HG03159 (cell line): Measurements from ENCODE around the gene MERTK.
"Not testable (repeated sequence)": the region's sequence is repeated elsewhere in the genome, so short reads cannot be mapped to it uniquely, and the experiment has no call there.

Experiments
- ATAC-seq: cut with Tn5 transposase; IDR thresholded peaks from one replicate; pipeline ENCODE4 v1.9.1; 2021; ENCODE audit warnings: mild to moderate bottlenecking, moderate library complexity; ENCODE audit not compliant: unreplicated experiment

MERTK gene

DNA sequence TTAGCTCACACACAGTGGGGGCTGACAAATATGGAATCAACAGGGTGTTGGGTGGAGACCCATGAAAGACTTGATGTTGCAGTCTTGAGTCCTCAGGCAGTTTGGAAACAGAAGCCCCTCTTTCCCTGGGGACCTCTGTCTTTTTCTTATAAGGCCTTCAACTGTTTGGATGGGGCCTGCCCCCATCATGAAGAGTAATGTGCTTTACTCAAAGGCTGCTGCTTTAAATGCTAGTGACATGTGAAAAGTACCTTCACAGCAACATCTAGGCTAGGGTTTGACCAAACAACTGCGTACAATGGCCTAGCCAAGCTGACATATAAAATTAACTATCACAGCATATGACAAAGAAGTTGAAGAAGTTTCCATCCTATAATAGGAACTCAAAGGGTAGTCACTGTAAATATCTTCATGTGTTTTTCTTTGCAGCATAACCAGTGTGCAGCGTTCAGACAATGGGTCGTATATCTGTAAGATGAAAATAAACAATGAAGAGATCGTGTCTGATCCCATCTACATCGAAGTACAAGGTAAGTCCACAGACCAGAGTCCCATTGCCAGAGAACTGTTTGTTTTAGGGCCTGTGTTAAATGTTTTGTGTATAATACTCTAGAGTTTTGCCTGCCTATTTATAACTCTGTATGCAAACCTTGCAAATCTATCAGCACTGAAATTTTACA is 46.3 kb downstream of the MERTK start:
- no peak for ATAC-seq

DNA sequence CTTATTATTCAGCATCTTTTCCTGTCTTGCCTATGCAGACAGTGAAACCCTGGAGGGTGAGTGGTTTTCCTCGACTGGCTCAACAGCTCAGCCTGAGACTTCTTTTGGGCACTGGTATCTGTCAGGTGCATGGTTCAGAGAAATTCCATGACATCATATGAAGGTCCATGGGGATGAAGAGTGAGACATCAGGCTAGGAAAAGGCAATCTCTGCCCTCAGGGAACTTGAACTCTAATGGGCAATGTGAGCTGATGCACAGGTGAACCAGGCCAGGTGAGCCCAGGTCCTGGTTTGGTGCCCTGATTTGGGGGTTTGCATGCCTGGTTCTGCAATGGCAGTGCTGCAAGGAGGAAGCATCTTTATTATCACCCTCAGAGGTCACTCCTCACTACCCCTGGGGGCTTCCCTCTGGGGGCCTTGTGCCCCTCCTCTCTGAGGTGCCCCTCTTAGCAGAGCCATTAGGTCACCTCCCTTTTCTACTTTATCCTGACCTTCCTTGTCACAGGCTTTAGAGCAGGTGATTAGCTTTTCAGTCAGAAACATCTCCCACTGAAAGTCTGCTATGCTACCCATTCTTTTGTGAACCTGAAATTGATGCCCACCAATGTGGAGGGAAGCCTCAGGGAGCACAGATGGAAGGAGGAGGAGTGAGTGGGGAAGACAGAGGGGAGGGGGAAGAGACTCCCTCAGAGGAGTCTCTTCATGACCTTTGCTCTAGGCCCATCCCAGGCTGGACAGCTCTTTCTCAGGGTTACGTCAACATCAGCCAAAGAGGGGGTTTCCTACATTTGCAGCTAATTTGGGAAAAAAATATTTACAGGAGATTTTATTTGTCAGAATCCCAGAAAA is 47.3 kb downstream of the MERTK start:
- ATAC-seq = no peak

DNA sequence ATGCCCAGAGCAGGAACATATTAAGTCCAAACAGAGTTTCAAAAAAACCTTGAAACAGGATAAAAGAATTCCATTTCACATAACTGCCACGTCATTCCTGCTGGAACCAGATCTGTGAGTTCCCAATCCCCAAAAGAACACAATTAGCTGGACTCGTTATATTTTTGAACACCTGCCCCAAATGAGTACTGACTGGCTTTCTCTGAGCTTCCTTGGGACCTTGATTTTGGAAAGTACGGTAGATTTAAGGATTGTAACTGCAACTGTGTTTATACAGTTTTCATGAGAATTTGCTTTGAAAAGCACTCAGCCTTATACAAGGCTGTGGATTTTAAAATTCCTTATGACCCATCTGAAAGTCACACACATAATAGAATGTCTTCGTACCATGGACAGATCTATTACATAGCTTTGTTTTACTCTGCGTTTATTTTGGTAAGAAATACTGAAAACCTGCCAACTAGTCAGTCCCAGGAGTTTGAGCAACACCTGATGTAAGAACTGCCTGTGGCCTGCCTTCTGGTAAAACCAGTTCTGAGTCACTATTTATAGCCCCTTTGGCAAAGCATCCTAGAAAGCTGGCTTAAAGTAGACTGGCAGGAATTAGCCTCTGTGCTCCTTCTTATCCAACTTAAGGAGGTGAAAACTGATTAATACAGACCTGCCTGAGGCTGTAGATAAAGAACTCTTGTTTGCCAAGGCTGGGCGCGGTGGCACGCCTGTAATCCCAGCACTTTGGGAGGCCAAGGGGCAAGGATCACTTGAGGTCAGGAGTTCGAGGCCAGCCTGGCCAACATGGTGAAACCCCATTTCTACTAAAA is 48.1 kb downstream of the MERTK start:
- no peak for ATAC-seq

DNA sequence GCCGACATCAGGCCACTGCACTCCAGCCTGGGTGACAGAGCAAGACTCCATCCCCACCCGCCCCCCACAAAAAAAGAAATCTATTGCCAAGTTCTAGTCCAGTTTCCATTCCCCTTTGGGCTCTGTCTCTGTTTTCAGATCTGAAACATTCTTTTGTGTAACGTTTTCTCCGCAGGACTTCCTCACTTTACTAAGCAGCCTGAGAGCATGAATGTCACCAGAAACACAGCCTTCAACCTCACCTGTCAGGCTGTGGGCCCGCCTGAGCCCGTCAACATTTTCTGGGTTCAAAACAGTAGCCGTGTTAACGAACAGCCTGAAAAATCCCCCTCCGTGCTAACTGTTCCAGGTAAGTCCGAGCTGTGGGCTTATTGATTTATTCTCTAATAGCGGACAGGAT is 48.8 kb downstream of the MERTK start:
- ATAC-seq = no peak

DNA sequence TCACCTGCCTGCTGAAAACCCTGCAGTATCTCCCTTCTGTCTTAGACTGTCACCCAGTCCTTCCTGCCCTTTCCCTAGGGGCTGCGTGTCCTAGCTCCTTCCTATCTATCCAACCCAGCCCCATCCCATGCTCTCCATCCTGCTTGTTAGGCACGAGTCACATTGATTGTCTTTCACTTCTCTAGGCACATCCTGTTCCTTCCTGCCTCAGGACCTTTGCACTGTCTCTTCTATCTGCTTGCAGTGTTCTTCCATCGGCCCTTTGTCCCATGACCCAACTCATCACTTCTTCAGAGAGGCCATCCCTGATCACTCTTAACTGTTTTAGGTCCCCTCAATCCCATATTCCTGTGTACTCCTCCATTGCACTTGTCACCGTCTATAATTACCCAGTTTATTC is 50.4 kb downstream of the MERTK start:
- no peak for ATAC-seq

DNA sequence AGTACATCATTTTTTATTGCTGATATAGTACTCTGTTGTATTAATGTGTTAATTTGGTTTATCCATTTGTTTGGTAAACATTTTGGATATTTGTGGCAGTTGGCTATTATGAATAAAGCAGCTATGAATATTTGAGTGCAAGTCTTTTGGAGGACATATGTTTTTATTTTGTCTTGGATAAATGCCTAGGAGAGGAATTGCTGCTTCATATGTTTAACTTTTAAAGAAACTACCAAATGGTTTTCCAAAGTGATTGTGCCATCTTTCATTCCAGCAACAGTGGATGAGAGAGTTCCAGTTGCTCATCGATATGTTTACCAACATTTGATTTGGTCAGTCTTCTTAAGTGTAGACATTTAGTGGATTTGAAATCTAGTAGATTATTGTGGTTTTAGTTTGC is 51.8 kb downstream of the MERTK start:
- ATAC-seq = no peak

DNA sequence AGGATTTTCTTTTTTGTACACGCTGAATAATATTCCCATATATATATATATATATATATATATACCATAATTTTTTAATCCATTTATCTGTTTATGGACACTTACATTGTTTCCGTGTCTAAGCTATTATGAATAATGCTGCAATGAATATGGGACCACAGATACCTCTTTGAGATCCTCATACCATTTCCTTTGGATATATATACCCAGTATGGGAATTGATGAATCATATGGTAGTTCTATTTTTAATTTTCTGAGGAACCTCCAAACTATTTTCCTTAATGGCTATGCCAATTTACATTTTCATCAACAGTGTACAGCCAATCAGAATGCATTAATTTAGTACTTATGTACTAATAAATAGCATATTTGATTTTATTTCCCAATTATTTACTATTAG is 53.1 kb downstream of the MERTK start:
- no peak for ATAC-seq

DNA sequence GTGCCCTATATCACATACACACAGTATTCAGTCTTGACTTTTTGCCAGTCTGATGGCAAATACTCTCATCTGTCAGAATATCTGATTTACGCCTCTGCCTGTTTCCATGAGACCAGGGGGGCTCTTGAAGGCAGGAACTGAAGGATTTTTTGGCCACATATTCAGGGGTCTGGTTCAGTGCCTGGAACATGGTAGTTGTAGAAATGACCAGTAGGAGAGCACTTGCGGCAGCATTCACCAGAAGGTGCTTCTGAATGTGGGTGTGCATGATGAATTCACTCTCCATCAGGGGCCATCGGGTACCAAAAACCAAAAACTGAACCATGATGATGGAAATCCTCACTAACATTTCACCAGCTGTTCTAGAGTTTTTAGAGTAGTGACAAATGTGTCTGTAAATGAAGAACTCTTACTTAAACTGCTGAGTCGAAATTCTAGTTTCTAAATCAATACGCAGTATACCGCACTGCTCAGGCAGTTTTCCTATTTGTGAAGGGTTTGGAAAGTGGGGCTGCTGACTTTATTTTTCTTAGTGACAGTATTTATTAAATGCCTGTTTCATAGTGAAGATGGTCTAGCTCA is 54.6 kb downstream of the MERTK start:
- ATAC-seq = no peak

DNA sequence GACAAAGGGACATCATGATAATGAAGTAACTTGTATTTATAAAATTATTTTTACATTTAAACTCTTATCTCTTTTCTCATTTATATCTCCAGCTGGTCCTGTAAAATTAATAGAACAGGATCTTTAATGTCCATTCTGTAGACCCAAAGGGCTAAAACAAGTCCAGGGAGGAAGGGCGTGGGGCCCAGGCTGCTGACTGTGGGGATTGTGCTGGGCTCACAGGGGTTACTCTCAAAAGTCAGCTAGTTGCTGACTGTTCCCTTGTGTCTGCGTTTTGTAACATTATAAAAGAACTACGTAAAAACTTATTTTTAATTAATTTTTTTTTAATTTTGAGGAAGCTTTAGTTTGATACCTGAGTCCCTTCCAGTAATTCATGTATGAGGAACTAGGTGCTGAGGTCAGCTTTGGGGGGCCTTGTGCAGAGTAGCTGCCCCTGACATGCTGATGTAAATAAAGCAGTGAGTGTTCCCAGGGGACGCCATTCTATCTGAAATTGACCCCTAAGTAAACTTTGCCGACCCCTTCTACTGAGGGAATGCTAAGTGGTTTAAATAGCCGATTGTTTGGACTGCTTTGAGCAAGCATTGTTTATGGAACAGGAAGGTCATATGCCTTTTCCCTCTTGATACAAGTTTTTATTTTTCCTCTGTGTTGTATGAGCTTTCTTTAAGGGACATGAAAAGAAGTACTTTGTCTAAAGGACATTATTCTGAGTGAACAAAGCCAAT is 56.4 kb downstream of the MERTK start:
- no peak for ATAC-seq

DNA sequence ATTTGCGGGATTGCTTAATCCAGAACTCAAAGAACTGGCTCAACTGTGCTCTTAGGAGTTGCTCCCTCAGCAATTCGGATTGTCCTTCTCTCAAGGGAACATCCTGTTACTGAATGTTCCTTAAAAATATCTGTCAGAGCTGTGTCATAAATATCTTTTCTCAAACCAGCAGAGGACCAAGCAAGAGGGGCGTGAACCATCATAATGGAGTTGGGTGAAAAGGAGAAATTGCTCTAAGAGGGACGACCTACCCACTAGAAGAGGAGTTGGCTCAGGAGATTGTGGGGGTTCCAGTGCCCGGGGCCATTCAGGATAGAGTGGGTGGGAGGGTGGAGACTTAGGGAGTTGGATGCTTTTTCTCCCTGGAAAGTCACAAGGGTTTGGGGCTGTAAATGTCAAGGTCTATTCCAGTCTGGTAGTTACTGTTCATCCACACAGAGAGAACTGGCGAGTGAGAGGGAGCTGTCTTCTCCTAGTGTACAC is 59.5 kb downstream of the MERTK start:
- no peak for ATAC-seq

DNA sequence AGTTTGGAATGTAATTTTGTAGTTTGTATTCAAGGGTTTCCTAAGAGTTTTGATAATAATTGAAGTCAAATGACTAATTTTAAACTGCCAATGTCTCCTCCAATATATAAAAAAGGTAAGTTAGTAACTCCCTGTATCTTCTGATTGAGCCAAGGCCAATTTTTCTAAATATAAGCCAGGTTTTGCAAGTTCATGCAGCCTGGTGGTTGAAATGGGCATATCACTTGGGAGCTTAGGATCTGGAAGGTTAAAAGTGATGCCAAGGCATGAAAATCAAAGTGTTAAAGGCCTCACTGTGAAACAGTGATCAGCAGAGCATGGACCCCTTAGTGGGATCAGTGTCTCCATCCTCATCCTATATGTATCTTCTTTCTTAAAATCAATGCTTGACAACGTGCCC is 60.5 kb downstream of the MERTK start:
- ATAC-seq = no peak

DNA sequence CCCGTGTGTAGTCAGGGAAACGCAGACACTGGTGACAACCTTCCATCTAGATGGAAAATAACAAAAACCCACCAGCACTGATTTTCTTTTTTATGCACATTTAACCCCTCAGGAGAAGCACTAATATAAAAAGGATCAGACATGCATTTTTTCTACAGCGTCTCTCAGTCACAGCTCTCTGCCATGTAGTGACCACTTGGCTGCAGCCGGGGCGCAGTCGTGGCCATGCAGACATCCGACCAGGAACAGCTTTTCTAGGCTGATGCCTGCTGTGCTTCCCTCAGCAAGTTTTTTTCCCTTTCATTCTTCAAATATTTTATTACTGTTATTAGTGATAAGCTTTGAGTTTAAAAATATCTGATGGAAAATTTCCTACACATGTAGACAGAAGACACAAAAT is 63.3 kb downstream of the MERTK start:
- no peak for ATAC-seq

DNA sequence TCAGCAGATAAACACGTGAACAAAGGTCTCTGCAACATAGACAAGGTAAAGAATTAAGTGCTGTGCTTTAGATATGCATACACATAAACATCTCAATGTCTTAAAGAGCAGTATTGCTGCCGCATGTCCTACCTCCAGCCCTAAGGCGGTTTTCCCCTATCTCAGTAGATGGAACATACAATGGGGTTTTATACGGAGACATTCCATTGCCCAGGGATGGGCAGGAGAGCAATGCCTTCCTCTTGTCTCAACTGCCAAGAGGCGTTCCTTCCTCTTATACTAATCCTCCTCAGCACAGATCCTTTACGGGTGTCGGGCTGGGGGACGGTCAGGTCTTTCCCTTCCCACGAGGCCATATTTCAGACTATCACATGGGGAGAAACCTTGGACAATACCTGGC is 64.7 kb downstream of the MERTK start:
- ATAC-seq = not testable (repeated sequence)

DNA sequence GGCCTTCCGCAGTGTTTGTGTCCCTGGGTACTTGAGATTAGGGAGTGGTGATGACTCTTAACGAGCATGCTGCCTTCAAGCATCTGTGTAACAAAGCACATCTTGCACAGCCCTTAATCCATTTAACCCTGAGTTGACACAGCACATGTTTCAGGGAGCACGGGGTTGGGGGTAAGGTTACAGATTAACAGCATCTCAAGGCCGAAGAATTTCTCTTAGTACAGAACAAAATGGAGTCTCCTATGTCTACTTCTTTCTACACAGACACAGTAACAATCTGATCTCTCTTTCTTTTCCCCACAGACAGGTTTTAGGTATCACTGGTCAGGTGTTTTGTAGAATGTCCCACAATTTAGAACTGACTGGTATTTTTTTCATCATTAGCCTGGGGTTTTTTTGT is 65.1 kb downstream of the MERTK start:
- ATAC-seq = not testable (repeated sequence)

DNA sequence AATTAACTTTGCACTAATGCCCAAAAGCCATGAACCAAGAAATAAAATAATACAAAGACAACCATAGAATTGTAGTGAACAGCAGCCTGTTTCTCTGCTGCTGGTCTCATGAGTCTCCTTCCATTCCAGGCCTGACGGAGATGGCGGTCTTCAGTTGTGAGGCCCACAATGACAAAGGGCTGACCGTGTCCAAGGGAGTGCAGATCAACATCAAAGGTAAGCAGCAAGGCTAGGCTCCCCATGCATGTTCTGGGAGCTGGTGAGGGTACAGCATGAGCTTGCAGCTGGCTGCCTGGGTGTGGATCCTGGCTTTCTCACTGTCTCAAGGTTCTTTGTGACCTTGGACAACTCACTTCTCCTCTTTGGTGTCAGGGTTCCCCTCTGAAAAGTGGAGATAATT is 66.7 kb downstream of the MERTK start:
- no peak for ATAC-seq

DNA sequence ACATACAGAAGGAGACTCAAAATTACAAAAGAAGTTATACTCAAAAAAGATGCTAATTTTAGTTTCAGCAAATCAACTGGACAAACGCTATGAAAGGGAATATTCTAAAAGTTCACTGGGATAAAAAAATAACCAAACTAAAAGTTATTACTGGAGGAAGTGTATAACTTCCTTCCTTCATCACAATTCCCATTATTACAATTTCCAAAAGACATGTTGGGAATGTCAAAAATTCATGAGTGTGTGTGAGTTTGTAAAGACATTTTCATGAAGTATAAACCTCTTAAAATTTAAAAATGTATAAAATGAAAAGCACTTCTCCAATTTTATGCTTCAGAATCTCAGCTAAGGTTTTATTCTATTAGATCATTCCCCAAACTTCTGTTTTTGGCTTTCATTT is 67.8 kb downstream of the MERTK start:
- no peak for ATAC-seq

DNA sequence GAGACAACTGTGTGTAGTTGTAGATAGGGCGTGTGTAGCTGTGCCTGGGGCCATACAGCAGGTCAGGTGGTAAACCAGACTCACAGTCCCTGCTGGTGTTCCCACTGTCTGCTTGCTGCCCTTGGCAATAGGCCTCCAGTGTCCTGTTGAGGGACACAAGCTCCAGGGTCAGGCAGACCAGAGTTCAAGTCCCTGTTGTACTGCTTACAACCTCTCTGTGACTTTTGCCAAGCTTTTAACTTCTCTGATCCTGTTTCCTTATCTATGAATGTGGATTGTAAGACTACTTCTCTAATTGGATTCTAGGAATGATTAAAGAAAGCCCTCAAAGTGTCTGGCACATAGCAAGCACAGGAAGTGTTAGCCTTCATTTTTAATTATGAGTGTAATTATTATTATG is 68.6 kb downstream of the MERTK start:
- no peak for ATAC-seq

DNA sequence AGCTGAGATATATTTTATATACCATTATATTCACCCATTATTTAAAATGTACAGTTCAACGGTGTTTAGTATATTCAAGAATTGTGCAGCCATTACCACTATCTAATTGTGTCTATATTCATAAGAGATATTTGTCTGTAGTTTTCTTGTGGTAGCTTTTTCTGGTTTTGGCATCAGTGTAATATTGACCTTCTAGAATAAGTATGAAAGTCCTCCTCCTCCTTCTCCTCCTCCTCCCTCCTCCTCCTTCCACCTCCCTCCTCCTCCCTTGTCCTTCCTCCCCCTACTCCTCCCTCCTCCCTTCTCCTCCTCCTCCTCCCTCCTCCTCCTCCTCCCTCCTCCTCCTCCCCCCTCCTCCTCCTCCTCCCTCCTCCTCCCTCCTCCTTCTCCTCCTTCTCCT is 72.0 kb downstream of the MERTK start:
- no peak for ATAC-seq

DNA sequence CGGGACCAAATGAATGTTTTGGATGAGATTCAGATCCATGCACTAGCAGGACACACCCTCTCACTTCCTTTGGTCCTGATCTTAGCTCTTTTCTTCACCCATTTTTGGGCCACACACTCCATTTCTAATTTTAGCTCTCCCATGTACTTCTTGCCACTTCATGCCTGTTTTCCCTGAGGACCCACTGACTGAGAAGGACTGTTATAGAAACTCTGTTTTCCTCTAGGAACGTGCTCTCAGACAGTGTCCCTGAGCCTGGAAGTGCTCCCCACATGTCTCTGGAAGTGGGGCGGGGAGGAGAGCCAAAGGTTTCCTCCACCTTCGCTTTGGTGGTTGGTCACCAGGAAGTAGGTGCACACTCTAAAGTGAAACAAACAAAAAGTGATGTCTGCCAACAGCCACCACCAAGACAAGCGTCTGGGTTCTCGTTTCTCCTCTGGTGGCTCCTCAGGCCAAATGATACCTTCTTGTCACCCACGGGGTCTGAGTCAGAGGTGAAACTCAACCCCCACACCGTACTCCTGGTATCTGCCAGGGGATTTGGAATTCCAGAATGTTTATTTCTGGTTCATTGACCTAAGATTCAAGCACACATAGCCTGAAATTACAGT is 74.7 kb downstream of the MERTK start:
- no peak for ATAC-seq

DNA sequence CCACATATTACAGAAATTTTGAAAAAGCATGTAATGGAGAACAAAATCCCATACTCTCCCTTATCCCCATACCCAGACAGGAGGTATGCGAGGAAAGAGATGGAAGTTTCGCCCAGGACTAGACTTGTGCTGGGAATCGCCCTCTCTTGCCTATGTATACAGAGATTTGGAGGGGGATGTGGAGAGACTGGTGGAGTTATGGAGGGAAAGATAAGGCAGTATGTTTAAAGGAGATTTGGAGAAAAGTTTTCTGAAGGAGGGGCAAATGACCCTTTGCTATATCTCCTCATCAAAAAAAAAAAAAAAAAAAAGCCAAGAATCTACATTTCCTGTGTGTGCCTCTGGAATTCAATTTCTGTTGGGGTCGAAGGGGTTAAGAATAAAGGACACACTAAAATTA is 75.3 kb downstream of the MERTK start:
- no peak for ATAC-seq
